Endothelial cell of umbilical vein (primary cell): ENCODE data around the gene IGFBP7.

Source experiments
- EZH2 ChIP-seq: IDR thresholded peaks from 2 replicates; pipeline ENCODE4 v1.6.1; 2012; ENCODE audit warnings: borderline replicate concordance, low read depth, mild to moderate bottlenecking, moderate library complexity, low read length, inconsistent platforms; ENCODE audit not compliant: severe bottlenecking
- JUN ChIP-seq: IDR thresholded peaks from 2 replicates; pipeline ENCODE4 v1.6.1; 2011; ENCODE audit warnings: borderline replicate concordance, low read depth; ENCODE audit not compliant: insufficient read length, insufficient read depth
- POLR2A ChIP-seq: IDR thresholded peaks from 2 replicates; pipeline ENCODE4 v1.6.1; 2012; ENCODE audit warnings: low read depth, mild to moderate bottlenecking, control low read depth, low read length
- POLR2AphosphoS5 ChIP-seq: IDR thresholded peaks from 2 replicates; pipeline ENCODE4 v1.6.1; 2012; ENCODE audit warnings: low read depth, mild to moderate bottlenecking, control low read depth, low read length, moderate library complexity; ENCODE audit not compliant: insufficient read depth
- TF ChIP-seq, protein P1 (sequence below), 2 donors: IDR thresholded peaks; 1 replicate in 1 of 2; 2 replicates in 1 of 2; pipeline ENCODE4 v1.5.1; 2011; ENCODE audit warnings: low read length in 2 of 2, mild to moderate bottlenecking in 2 of 2, moderate library complexity in 2 of 2, control low read depth in 1 of 2, inconsistent platforms in 1 of 2, low read depth in 1 of 2; ENCODE audit not compliant: insufficient read depth in 1 of 2; ENCODE audit errors: extremely low read depth in 1 of 2
- TF ChIP-seq, protein P2 (sequence below): IDR thresholded peaks from 2 replicates; pipeline ENCODE4 v1.6.1; 2011; ENCODE audit not compliant: insufficient read depth, insufficient read length

DNA sequence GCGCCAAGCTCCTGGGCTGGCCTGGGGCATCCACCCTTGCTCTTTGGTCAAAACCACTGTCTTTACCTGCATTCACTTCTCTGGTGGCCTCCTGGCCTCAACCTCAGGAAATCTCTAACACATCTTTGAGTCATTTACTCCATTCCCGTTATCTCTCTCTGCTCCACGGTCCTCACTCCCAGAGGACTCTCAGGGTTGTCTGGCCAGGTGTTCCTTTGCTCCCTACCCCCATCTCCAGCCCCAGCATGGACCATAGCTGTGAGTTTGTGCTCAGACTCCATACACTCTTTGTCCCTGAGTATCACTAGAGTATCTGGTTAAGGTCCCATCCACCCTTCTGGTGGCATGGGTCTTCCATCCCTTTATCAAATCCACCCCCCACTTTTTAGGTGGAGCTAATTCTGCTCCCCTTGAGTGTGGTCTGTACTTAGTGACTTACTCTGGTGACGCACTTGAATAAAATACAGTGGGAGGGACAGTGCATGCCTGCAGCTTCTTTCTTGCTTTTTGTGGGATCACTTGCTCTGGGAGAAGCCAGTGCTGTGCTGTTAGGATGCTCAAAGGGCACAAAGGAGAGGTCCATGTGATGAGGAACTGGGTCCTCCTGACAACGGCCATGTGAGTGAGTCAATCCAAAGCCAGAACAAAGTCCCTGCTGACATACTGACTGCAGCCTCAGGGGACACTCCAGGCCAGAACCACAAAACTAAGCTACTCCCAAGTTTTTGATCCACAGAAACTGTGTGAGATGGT, 44.3 kb downstream of the IGFBP7 start:
- TF ChIP-seq POLR2AphosphoS5 (no peak), EZH2 (no peak), JUN (no peak), POLR2A (no peak)
- TF ChIP-seq, protein P1, sequence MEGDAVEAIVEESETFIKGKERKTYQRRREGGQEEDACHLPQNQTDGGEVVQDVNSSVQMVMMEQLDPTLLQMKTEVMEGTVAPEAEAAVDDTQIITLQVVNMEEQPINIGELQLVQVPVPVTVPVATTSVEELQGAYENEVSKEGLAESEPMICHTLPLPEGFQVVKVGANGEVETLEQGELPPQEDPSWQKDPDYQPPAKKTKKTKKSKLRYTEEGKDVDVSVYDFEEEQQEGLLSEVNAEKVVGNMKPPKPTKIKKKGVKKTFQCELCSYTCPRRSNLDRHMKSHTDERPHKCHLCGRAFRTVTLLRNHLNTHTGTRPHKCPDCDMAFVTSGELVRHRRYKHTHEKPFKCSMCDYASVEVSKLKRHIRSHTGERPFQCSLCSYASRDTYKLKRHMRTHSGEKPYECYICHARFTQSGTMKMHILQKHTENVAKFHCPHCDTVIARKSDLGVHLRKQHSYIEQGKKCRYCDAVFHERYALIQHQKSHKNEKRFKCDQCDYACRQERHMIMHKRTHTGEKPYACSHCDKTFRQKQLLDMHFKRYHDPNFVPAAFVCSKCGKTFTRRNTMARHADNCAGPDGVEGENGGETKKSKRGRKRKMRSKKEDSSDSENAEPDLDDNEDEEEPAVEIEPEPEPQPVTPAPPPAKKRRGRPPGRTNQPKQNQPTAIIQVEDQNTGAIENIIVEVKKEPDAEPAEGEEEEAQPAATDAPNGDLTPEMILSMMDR (IDR thresholded peaks at IDR 0.05; ENCODE audit: extremely low read depth in 1 of 2, insufficient read depth in 1 of 2, low read depth in 1 of 2, low read length in 2 of 2): no peak
- TF ChIP-seq, protein P2, sequence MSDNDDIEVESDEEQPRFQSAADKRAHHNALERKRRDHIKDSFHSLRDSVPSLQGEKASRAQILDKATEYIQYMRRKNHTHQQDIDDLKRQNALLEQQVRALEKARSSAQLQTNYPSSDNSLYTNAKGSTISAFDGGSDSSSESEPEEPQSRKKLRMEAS: no peak
